ENCODE measurements around the gene OOSP2. TPM values are rescaled to one million over a fixed set of nuclear protein-coding genes. Genes with fewer than 3 reads are reported as not detected.
"Not testable (repeated sequence)": the region's sequence is repeated elsewhere in the genome, so short reads cannot be mapped to it uniquely, and the experiment has no call there.

OOSP2 gene
- total and polyA plus RNA-seq, 5 donors from 2014 or later, result not detected

- no peaks in the 10 kb centered on the region for H3K27me3 ChIP-seq (ENCODE audit: control insufficient read depth, insufficient read depth, low read length)
- ATAC-seq (ENCODE audit: low read depth in 2 of 2) (no peak), DNase-seq (no peak)
- Mint-ChIP-seq H3K27me3 (no peaks in the 10 kb centered on the region), H3K9me3 (peaks cover 0 to 2% (median 0%) of the 10 kb centered on the region in 7 donors), H3K36me3 (no peaks in the 10 kb centered on the region), H3K4me3 (no peak overlapping the region), H3K27ac (no peak overlapping the region), H3K4me1 (no peaks in the 10 kb centered on the region)
- no peaks in the 10 kb centered on the region for H3K9me3 ChIP-seq (ENCODE audit: control insufficient read depth in 2 of 2, low read length in 2 of 2)
- H3K36me3 ChIP-seq (ENCODE audit: control insufficient read depth, insufficient read depth, low read length), result no peaks in the 10 kb centered on the region
- no peaks in the 10 kb centered on the region for H3K4me1 ChIP-seq (ENCODE audit: control insufficient read depth, insufficient read depth, low read length, poor library complexity, severe bottlenecking)
- no peak overlapping the region for H3K4me3 ChIP-seq (ENCODE audit: low read depth, low read length)
- no peak overlapping the region for H3K27ac ChIP-seq (ENCODE audit: insufficient read depth, low read length, poor library complexity, severe bottlenecking)
Measured at GRCh38 chr11:60018058-60018457, 22.2 kb upstream of the OOSP2 start.

- not testable (repeated sequence) for ATAC-seq (ENCODE audit: low read depth in 2 of 2); H3K27me3 Mint-ChIP-seq; H3K4me3 Mint-ChIP-seq; H3K36me3 Mint-ChIP-seq; H3K36me3 ChIP-seq (ENCODE audit: control insufficient read depth, insufficient read depth, low read length); H3K27ac ChIP-seq (ENCODE audit: insufficient read depth, low read length, poor library complexity, severe bottlenecking); H3K9me3 ChIP-seq (ENCODE audit: control insufficient read depth in 2 of 2, low read length in 2 of 2); H3K4me3 ChIP-seq (ENCODE audit: low read depth, low read length); H3K27me3 ChIP-seq (ENCODE audit: control insufficient read depth, insufficient read depth, low read length); H3K4me1 Mint-ChIP-seq; H3K9me3 Mint-ChIP-seq; H3K27ac Mint-ChIP-seq; H3K4me1 ChIP-seq (ENCODE audit: control insufficient read depth, insufficient read depth, low read length, poor library complexity, severe bottlenecking); DNase-seq
Measured at GRCh38 chr11:60020376-60020775, 19.8 kb upstream of the OOSP2 start.

GRCh38 chr11:60029015-60029632 is 11.1 kb upstream of the OOSP2 start:
- H3K9me3 Mint-ChIP-seq, result no peaks in the 10 kb centered on the region
- Histone ChIP-seq H3K27me3 (ENCODE audit: control insufficient read depth, insufficient read depth, low read length) (no peaks in the 10 kb centered on the region), H3K4me1 (ENCODE audit: control insufficient read depth, insufficient read depth, low read length, poor library complexity, severe bottlenecking) (no peaks in the 10 kb centered on the region), H3K36me3 (ENCODE audit: control insufficient read depth, insufficient read depth, low read length) (no peaks in the 10 kb centered on the region), H3K4me3 (ENCODE audit: low read depth, low read length) (no peak overlapping the region), H3K9me3 (ENCODE audit: control insufficient read depth in 2 of 2, low read length in 2 of 2) (no peaks in the 10 kb centered on the region), H3K27ac (ENCODE audit: insufficient read depth, low read length, poor library complexity, severe bottlenecking) (no peak overlapping the region)
- no peaks in the 10 kb centered on the region for H3K36me3 Mint-ChIP-seq
- ATAC-seq (ENCODE audit: low read depth in 2 of 2) (no peak), DNase-seq (no peak)
- no peak overlapping the region for H3K27ac Mint-ChIP-seq
- peaks cover 8% of the 10 kb centered on the region for H3K27me3 Mint-ChIP-seq
- no peak overlapping the region for H3K4me3 Mint-ChIP-seq
- H3K4me1 Mint-ChIP-seq, result no peaks in the 10 kb centered on the region

- not testable (repeated sequence) for H3K27me3 ChIP-seq (ENCODE audit: control insufficient read depth, insufficient read depth, low read length); H3K27ac Mint-ChIP-seq; H3K27me3 Mint-ChIP-seq; ATAC-seq (ENCODE audit: low read depth in 2 of 2); H3K9me3 ChIP-seq (ENCODE audit: control insufficient read depth in 2 of 2, low read length in 2 of 2); H3K4me3 Mint-ChIP-seq; H3K36me3 Mint-ChIP-seq; H3K9me3 Mint-ChIP-seq; DNase-seq; H3K27ac ChIP-seq (ENCODE audit: insufficient read depth, low read length, poor library complexity, severe bottlenecking); H3K36me3 ChIP-seq (ENCODE audit: control insufficient read depth, insufficient read depth, low read length); H3K4me1 Mint-ChIP-seq; H3K4me1 ChIP-seq (ENCODE audit: control insufficient read depth, insufficient read depth, low read length, poor library complexity, severe bottlenecking); H3K4me3 ChIP-seq (ENCODE audit: low read depth, low read length)
Measured at GRCh38 chr11:60050422-60050821, 10.2 kb downstream of the OOSP2 start.

DNA sequence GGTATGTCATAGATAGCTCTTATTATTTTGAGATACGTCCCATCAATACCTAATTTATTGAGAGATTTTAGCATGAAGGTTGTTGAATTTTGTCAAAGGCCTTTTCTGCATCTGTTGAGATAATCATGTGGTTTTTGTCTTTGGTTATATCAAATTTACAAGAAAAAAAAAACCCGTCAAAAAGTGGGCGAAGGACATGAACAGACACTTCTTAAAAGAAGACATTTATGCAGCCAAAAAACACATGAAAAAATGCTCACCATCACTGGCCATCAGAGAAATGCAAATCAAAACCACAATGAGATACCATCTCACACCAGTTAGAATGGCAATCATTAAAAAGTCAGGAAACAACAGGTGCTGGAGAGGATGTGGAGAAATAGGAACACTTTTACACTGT is 10.6 kb downstream of the OOSP2 start:
- not testable (repeated sequence) for H3K4me3 ChIP-seq (ENCODE audit: low read depth, low read length); H3K27me3 Mint-ChIP-seq; H3K9me3 Mint-ChIP-seq; ATAC-seq (ENCODE audit: low read depth in 2 of 2); H3K27ac Mint-ChIP-seq; H3K36me3 ChIP-seq (ENCODE audit: control insufficient read depth, insufficient read depth, low read length); DNase-seq; H3K27ac ChIP-seq (ENCODE audit: insufficient read depth, low read length, poor library complexity, severe bottlenecking); H3K4me1 ChIP-seq (ENCODE audit: control insufficient read depth, insufficient read depth, low read length, poor library complexity, severe bottlenecking); H3K27me3 ChIP-seq (ENCODE audit: control insufficient read depth, insufficient read depth, low read length); H3K9me3 ChIP-seq (ENCODE audit: control insufficient read depth in 2 of 2, low read length in 2 of 2); H3K4me3 Mint-ChIP-seq; H3K4me1 Mint-ChIP-seq; H3K36me3 Mint-ChIP-seq

DNA sequence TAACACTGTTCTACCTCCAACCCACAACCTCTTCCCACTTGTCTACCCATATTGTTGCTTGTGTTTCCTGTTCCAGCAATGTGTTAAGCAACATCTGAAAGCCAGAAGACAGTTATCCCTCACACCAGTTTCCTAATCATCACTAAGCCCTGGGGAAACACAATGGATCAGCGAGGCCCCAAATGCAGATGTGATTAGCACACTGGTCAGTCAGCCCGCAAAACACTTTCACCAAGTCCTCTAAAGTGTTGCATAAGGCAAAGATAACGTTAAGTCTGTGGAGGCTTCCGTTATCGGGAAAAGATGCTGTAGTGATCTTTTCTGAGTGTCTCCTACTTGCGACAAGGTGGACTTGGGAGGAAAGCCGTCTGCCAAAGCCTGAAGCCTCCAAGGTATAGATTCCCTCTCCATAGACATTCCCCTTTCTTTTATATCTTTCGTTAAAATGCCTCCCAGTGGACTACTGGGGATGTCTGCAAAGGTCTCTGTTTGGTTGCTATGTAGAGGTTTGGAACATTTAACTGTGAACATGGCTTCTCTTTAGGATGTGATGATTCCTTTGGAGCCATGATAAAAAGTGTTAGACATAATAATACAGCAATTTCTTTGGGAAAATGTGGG is 16.2 kb downstream of the OOSP2 start, which contains the start of gene MS4A3:
TSS of gene MS4A3 (plus strand) at position 317 of the 621 bp plus-strand sequence. CDS start 4,496 bp downstream, outside the sequence.
- Mint-ChIP-seq H3K36me3 (no peaks in the 10 kb centered on the region), H3K27ac (no peak within 1 kb of the TSS), H3K9me3 (peaks cover 0 to 6% (median 0%) of the 10 kb centered on the region in 7 donors), H3K4me1 (no peaks in the 10 kb centered on the region), H3K27me3 (no peaks in the 10 kb centered on the region), H3K4me3 (no peak within 1 kb of the TSS)
- H3K9me3 ChIP-seq (ENCODE audit: control insufficient read depth in 2 of 2, low read length in 2 of 2), result no peaks in the 10 kb centered on the region
- H3K27me3 ChIP-seq (ENCODE audit: control insufficient read depth, insufficient read depth, low read length), result no peaks in the 10 kb centered on the region
- DNase-seq, result no peak
- H3K4me3 ChIP-seq (ENCODE audit: low read depth, low read length), result no peak within 1 kb of the TSS
- H3K36me3 ChIP-seq (ENCODE audit: control insufficient read depth, insufficient read depth, low read length), result no peaks in the 10 kb centered on the region
- H3K27ac ChIP-seq (ENCODE audit: insufficient read depth, low read length, poor library complexity, severe bottlenecking), result no peak within 1 kb of the TSS
- H3K4me1 ChIP-seq (ENCODE audit: control insufficient read depth, insufficient read depth, low read length, poor library complexity, severe bottlenecking), result no peaks in the 10 kb centered on the region
- no peak for ATAC-seq (ENCODE audit: low read depth in 2 of 2)

GRCh38 chr11:60059052-60059451 is 18.8 kb downstream of the OOSP2 start:
- Histone ChIP-seq H3K27ac (ENCODE audit: insufficient read depth, low read length, poor library complexity, severe bottlenecking) (no peak overlapping the region), H3K4me1 (ENCODE audit: control insufficient read depth, insufficient read depth, low read length, poor library complexity, severe bottlenecking) (no peaks in the 10 kb centered on the region), H3K9me3 (ENCODE audit: control insufficient read depth in 2 of 2, low read length in 2 of 2) (no peaks in the 10 kb centered on the region), H3K4me3 (ENCODE audit: low read depth, low read length) (no peak overlapping the region), H3K36me3 (ENCODE audit: control insufficient read depth, insufficient read depth, low read length) (no peaks in the 10 kb centered on the region), H3K27me3 (ENCODE audit: control insufficient read depth, insufficient read depth, low read length) (no peaks in the 10 kb centered on the region)
- Mint-ChIP-seq H3K9me3 (peaks cover 0 to 6% (median 0%) of the 10 kb centered on the region in 7 donors), H3K27ac (no peak overlapping the region), H3K27me3 (no peaks in the 10 kb centered on the region), H3K4me1 (no peaks in the 10 kb centered on the region), H3K4me3 (no peak overlapping the region), H3K36me3 (no peaks in the 10 kb centered on the region)
- DNase-seq, result no peak
- no peak for ATAC-seq (ENCODE audit: low read depth in 2 of 2)

All from CD4-positive, CD25-positive, alpha-beta regulatory T cell (primary cell).